HG03432 (cell line): ENCODE results near the gene CLTRN.
A peak's percentile ranks its signal among the peaks of the same experiment; 100 is the strongest.
"Not testable (repeated sequence)": the region's sequence is repeated elsewhere in the genome, so short reads cannot be mapped to it uniquely, and the experiment has no call there.

ENCODE experiments used
- ATAC-seq: cut with Tn5 transposase; IDR thresholded peaks from one replicate; pipeline ENCODE4 v1.9.1; 2021; ENCODE audit warnings: mild to moderate bottlenecking, moderate library complexity; ENCODE audit not compliant: unreplicated experiment

Gene CLTRN, protein sequence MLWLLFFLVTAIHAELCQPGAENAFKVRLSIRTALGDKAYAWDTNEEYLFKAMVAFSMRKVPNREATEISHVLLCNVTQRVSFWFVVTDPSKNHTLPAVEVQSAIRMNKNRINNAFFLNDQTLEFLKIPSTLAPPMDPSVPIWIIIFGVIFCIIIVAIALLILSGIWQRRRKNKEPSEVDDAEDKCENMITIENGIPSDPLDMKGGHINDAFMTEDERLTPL

DNA sequence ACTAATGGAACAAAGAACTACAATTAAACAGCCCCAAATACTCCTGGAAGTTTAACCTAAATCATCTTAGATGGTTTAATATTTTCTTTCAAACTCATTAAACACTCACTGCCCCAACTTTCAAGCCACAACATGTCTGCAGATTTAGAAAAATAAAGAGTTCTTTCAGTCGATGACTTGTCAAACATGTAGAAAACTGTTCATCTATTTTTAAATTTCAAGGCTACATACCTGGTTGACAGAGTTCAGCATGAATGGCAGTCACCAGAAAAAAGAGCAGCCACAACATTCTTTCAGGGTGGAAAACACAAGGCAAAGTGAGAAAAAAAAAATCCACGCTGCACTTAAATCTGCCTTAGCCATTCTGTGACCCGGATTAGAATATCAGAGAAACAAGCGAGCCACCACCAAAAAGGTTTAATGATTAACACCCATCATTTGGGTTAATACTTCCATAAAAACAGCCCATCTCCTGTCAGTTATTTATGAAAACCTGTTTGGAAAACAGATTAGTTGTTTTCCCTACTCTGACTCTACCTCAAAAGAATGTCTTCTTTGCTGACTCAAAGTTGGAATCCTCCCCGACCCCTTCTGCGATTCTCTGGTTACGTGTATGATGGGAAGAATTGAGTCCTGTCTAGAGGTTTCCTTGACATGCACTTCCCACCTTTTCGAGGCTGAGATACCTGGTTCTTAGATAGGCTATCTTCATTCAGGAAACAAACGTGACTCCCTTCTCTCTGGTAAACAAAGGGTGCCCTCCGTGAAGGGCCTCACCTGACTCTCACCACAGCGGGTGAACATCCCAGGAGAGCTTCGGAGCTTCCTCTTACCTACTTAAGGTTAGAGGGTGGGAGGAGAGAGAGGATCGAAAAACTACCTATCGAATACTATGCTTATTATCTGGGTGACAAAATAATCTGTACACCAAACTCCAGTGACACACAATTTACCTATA, at the start of gene CLTRN:
Gene CLTRN (minus strand): TSS at position 319 of the 958 bp plus-strand sequence. CDS start 30 bp downstream, at position 289.
- ATAC-seq = no peak

DNA sequence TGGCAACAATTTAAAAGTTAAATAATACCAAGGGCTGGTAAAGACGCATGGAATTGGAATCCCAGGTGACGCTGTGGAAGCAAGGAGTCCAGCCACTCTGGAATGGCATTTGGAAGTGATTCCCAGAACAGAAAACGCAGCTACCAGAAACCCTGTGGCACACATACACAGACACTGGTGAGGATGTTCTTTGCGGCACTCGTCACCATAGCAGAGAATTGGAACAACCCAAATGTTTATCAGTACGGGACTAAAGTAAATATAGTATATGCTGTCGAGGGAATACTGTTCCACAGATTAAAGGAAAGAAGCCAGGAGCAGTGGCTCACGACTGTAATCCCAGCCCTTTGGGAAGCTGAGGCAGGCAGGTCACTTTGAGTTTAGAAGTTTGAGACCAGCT, 39.7 kb upstream of the CLTRN start:
- ATAC-seq = not testable (repeated sequence)

DNA sequence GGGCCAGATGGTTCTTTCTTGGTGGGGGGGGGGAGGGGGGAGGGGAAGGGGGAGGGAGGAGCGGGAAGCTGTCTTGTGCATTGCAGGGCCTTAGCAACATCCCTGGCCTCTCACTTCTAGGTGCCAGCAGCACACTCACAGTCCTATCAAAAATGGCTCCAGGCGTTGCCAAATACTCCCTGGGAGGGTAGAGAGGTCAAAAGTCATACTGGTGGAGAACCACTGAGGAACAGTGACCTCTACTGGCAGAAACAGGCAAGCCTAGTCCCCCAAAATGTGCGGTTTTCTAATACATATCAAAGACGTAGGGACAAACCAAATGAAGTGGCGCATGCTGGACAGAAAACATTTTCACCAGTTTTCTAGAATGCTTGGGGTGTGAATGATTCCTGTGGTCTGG, 39.2 kb upstream of the CLTRN start:
- ATAC-seq = not testable (repeated sequence)

DNA sequence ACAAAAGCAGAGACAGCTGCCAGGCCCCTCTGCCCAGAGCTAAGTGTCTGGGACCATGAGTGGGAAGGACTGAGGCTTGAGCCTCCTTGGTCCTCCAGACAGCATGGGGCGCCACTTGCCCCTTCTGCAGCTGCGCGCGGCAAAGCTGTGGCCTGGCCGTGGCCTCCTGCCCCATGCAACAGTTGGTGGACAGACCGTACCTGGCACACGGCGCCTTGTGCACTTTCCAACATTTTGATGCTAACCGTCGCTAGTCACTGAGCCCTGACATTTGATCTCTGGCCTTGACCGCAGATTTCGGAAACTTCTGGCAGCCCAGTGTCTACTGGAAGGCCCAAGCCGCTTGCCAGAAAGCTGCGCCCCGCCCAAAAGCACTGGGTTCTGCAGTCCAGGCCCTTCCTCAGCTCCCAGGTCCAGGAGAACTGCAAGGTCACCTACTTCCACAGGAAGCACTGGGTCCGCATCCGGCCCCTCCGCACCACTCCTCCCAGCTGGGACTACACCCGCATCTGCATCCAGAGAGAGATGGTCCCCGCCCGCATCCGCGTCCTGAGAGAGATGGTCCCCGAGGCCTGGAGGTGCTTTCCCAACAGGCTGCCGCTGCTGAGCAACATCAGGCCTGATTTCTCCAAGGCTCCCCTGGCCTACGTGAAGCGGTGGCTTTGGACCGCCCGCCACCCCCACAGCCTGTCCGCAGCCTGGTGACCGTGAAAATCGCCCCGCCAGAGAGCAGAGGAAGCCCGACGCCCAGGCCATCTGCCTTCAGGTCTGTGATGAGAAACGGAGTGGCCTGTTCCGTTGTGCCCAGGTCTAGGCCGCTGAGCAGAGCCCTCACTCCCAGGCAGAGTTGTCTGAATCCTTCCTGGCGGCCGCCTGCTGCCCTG, 38.1 kb upstream of the CLTRN start:
- ATAC-seq = no peak

DNA sequence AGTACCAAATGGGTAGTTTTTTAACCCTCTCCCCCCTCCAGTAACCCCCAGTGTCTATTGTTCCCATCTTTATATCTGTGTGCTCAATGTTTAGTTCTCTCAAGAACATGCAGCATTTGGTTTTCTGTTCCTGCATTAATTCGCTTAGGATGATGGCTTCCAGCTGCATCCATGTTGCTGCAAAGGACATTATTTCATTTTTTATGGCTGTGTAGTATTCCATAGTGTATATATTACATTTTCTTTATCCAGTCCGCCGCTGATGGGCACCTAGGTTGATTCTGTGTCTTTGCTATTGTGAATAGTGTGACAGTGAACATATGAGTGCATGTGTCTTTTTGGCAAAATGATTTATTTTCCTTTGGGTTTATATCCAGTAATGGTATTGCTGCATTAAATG, 31.9 kb upstream of the CLTRN start:
- no peak for ATAC-seq

DNA sequence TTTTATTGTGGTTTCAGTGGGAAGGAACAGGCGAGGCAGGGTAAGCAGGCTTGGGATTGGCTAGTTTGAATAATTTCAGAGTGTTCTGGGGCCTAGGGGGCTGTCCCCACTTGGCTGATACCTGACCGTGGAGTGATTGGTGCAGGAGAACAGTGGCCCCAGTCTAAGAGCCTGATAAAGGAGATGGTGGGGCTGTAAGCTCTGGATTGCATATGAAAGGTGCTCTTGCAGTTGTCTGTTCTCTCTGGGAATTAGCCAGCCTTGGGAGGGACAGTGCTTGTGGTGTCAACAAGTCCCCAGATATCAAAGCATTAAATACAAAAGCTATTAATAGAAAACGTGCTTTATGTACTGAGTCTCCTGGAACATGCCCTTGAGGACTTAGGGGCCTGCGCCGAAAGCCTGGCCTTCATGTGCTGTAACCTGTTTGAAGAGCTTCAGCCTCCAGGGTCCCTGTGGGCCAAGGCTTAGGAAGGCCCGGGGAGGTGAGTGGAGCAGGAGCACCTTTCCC, 30.4 kb upstream of the CLTRN start:
- no peak for ATAC-seq

DNA sequence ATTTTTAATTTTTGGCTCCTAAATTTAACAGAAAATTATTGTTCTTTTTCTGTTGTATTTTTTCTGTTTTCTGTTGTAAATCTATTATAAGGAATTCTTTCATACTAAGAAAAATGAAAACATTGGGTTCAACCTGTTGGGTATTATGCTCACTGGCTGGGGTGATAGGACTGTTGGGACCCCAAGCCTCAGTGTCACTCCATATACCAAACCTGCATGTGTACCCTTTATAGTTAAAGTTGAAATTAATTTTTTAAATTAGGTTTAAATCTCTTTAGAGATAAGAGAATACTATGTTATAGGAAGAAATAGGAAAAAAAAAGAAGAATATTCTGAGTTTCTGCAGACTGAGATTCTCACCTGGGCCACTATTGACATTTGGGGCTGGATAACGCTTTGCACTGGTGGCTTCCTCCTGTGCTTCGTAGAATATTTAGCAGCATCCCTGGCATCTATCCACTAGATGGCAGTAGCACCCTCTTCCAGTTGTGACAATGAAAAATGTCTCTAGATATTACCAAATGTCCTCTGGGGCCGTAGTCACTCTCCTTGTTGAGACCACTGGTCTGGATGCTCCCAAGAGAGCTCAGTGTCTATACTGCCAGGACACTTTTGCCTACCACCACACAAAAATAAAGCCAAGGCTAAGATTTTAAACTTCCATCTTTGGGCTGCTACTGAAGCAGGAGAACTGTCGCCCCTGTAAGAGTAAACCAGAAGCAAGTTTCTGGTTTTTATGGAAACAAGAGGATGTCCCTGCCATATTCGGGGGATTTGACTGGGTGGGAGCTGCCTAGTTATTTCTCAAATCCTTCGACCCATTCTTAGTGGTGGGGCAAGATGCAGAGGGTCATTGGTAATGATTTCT, 22.4 kb upstream of the CLTRN start:
- peak; percentile 64 for ATAC-seq

DNA sequence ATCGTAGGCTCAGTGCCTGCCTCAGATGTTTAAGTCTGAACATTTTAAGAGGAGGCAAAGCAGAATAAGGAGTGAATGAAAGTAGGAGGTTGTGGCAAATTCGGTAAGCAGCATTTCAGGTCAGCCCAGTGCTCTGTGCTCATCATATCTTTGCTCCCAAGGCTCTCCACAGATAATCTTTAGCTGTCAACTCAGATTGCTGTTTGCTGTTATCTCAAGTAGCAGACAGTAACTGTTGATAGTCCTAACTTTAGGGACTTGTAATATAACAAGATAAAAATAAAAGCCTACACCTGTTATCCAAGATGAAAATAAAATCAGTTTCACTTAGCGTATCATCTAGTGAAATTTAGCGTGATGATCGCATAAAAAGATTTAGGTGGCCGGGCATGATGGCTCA, 18.6 kb upstream of the CLTRN start:
- ATAC-seq = no peak

DNA sequence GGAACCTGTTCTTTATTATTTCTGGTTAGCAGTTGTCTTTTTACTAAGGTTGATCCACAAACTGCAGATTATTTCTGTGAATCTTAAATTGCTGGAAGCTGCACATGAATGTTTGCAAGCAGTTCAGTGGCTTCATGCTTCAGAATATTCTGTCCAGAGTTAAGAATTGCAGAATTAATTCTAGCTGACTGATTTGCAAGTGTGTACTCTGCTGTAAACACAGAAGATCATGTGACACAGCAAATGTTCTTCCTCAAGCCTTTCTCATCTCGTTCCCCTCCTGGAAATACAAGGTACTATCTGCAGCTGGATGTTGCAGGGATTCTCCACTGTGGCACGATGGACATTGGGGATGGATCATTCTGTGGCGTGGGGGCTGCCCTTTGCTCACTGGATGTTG, 16.8 kb upstream of the CLTRN start:
- ATAC-seq = no peak

DNA sequence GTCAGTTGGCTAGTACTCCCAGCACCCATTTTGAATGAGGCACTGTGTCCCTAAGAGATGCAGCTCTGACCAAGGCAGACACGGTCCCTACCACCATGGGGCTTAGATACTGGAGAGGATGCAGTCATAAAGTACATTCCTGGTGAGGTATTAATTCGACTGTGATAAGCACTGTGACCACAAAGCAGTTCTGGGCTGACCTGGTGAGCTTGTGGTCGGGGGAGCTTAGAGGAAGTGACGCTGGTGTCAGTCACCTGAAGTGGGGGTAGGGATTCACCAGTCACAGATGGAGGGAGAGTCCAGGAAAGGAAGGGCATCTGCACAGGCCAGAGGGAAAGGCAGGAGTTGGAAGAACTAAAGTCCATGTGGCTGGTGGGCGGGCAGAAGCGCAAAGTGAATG, 15.8 kb upstream of the CLTRN start:
- ATAC-seq = no peak

DNA sequence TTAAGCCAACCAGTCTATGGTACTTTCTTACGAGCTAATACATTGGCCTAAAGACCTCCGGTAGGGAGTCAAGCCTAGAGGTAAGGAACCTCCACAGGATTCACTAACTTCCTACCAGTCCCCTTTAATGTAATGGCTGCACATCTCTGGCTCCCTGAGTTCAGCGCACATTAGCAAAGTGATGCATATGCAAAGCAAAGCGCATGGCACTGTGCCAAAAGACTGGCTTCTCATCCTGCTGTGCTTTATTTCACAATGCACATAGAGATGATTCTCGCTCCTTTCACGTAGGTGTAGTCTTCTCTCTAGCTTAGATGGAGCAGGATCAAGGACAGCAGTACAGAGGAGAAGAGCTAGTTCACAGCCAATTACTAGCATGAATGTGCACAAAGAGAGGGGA, 14.6 kb upstream of the CLTRN start:
- no peak for ATAC-seq

DNA sequence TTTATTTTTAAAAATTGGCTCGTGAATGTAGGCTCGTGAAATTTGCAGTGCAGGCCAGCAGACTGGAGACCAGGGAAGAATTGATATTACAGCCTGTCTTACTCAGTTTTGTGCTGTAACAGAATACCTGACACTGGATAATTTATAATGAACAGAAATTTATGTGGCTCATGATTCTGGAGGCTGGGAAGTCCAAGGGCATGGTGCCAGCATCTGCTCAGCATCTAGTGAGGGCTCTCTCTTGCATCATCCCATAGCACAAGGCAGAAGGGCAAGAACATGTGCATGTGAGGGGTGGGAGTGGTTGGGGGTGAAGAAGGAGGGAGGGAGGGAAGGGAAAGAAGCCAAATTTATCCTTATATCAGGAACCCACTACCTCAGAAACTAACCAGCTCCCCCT, 13.7 kb upstream of the CLTRN start:
- no peak for ATAC-seq

DNA sequence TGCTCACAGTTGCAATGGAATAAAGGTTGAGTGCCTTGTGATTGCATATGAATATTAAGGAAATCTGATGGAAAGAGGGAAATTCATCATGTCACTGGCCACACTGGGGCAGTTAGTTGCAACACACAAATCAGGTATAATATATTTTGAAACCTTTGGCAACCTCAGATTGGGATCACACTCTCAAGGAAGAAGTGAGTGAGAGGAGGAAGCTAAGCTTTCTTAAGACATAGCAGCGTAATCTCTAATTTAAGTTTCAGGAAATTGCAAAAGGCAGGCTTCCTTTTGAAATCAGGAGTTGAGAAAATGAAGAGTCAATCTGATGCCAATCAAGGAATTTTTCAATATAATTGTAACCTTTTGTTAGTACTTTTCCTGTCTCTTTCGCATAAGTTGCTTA, 12.3 kb upstream of the CLTRN start:
- ATAC-seq = no peak

DNA sequence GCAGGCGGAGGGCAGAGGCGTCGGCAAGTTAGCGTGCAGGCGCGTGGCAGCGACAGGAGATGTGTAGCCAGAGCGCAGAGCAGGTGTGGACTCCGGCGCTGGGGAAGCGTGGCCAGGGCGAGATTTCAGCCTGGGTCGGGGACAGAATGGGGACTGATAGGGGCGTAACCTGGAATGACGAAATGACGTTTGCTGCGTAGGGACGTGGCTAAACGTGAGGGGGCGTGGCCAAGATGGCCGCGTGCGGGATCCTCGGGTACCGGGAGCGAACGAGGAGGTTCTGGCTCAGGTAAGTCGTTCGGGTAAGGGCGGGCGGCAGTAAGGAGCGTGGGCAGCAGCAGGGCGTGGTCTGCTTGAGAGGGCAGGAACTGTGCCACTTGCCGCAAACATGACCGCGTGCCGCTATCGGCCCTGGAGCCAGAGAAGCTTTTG, 10.9 kb upstream of the CLTRN start:
- peak; percentile 75 for ATAC-seq

DNA sequence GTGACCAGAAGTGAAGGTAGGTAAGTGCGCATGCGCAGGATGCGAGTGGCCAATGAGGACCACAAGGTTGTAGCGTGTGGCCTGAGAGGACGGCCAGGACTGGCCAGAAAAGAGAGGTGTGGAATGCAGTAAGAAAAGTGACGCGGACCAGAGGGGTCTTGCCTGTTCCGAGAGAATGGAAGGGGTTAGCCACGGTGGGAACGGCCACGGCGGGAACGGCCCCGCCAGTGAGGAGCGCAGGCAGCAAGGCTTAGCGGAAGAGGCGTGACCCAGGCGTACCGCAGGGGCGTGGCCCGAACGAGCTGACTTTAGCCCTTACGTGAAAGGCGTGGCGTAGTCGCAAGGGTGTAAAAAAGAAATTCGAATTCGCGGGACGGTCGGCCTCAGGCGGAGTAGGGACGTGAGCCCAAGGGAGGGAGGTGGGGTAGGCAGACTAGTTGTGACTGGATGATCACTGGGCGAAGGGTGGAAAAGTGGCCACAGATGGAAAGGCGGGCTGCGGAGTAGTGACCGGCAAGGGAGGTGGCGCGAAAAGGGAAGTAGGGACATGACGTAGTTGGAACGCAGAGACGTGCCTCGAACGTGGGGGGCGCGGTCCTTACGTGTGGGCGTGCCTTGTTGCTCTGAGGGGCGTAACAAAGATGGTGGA, 10.4 kb upstream of the CLTRN start:
- ATAC-seq = peak; percentile 85

DNA sequence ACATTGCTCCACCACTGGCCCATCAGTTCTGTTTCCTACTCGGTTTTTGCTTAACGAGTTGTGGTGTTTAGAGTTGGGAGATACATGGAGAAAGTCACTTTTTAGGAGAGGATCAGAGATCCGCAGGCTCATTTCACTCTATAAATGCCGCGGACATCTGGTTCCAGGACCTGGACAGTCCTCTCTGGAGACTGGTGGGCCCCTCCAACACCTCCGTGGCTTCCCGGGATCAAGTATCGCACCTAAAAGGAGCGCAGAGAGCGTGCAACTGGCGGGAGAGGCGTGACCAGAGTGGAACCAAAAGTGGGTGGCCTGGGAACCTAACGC, 9.9 kb upstream of the CLTRN start:
- ATAC-seq = no peak

DNA sequence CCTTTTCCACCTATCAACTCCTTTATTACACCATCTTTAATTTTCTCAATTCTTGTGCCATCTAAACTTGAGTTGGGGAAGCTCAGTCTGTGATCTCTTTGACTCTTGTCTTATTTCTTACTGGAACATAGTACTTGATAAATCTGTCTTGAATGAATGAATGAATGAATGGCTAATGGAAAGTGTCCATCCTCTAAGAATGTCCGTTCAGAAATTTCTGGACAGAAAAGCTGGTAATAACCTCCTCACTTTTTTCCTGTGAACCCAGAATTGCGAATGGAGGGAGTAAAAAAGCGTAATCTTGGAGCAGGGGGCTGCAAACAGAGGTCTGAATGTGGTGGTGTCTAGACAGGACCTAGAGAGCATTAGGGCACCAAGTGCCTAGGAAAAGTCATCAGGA, 9.4 kb upstream of the CLTRN start:
- no peak for ATAC-seq

DNA sequence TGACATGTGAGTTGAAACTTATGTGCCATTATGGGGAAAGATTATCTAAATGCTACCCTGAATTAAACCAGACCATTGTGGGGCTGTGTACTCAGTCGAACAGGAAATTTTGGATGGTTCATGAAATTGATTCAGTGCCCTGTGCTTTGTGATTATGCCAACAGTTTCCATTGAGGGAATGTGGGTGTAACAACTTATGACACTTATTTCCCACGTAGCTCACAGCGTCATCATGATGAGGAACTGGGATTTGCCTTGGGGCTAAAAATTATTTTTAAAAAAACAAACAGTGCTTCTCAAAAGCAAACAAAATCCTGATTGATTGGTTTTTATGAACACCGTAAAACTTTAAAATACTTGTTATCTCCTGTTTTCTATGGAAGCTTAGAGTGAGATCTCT, 8.3 kb upstream of the CLTRN start:
- ATAC-seq = no peak

DNA sequence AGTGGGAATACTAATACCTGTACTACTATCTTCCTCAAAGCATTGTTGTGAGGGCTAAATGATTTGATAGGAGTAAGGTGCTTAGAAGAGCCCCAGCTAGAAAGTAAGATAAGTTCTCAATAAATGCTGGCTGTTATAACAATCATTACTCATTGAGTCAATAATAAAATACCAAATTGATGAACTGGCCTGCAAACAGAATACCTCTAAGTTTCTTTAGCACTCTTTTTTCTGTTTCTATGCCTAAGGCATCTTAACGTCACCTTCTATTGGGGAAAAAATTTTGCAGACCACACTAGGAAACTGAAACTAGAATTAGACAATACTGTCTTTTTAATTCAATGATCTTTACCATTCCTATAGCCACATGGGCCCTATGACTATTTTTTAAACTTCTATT, 1.2 kb downstream of the CLTRN start:
- ATAC-seq = no peak

DNA sequence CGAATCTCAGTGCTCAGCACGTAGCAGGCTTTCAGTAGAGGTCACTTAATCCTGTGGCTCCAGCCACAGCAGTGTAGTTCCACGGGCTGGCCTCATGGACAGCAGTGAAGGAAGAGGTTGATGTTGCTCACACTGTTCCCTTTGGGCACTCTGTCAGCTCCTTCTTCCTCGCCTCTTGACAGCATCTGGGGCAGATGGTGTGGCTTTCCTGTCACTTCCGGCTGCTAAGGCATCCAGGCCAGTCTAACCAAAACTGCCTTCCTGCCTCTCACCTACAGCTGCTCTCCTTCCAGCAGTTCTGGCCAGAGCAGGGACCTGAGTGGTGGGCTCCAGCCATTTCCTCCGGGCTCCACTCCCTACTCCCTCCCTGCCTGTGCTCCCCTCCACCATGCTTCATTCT, 9.8 kb downstream of the CLTRN start:
- ATAC-seq = not testable (repeated sequence)
